Endothelial cell of umbilical vein (primary cell): Measurements from ENCODE around the gene RNU6-9. TPM values are rescaled to one million over a fixed set of nuclear protein-coding genes. Genes with fewer than 3 reads are reported as not detected.

Source experiments
- BruUV-seq: library from RNA; stranded (reverse); fragments of 400-500 nt; replicated peaks from 2 replicates; lab custom pipeline; 2021; lab: Mats Ljungman, UMichigan
- CTCF ChIA-PET: fragments of 300-600, 350-600 bp; sonication (Branson Sonifier 250); formaldehyde crosslinking; loops from one replicate; lab custom pipeline; 2021; ENCODE audit warnings: antibody characterized with exemption, inconsistent platforms; lab: Charles Lee
- POLR2A ChIA-PET: fragments of 300-600, 350-600 bp; sonication (Branson Sonifier 250); formaldehyde crosslinking; loops from one replicate; lab custom pipeline; 2021; ENCODE audit warnings: antibody characterized with exemption, inconsistent platforms; lab: Charles Lee
- DNase-seq: peaks from one replicate; pipeline ENCODE4 v3.0.0-alpha.2; 2011; ENCODE audit warnings: low read depth, low spot score
- FAIRE-seq: peaks from 2 replicates; lab custom pipeline; 2011; peaks lifted over from hg19 to GRCh38; lab: Jason Lieb, UNC
- H2AFZ ChIP-seq: 2 replicates; pipeline ENCODE4 v1.6.0; 2012; ENCODE audit warnings: low read depth, low read length, control low read depth, inconsistent platforms
- H3K27ac ChIP-seq: 2 replicates; pipeline ENCODE4 v1.5.1; 2011; ENCODE audit warnings: low read depth, mild to moderate bottlenecking, control low read depth, low read length, moderate library complexity; ENCODE audit not compliant: insufficient read depth
- H3K27me3 ChIP-seq, 2 experiments: 2 replicates each; pipeline versions ENCODE4 v1.6.0 to v1.6.1; 2011; ENCODE audit warnings: low read length in 2 of 2, mixed read lengths in 1 of 2; ENCODE audit not compliant: control insufficient read depth in 2 of 2, insufficient read depth in 2 of 2
- H3K36me3 ChIP-seq, 2 experiments: 2 replicates in 1 of 2; 3 replicates in 1 of 2; pipeline ENCODE4 v1.5.1; 2011; ENCODE audit warnings: low read length in 2 of 2, mild to moderate bottlenecking in 1 of 2, moderate library complexity in 1 of 2; ENCODE audit not compliant: control insufficient read depth in 2 of 2, insufficient read depth in 2 of 2; ENCODE audit errors: extremely low read depth in 1 of 2
- H3K4me1 ChIP-seq: 3 replicates; pipeline ENCODE4 v1.5.1; 2011; ENCODE audit warnings: mild to moderate bottlenecking, low read length; ENCODE audit not compliant: control insufficient read depth, insufficient read depth; ENCODE audit errors: extremely low read depth
- H3K4me2 ChIP-seq: 2 replicates; pipeline ENCODE4 v1.6.1; 2011; ENCODE audit warnings: low read length, control low read depth, mixed read lengths; ENCODE audit not compliant: insufficient read depth
- H3K4me3 ChIP-seq, 3 experiments: fragments of 200-600 bp in 1 of 3; sonication (generic), shearing (Covaris generic) in 1 of 3; replicated peaks in 1 of 3; 2 replicates each; pipeline ENCODE4 v1.5.1; 2011 to 2016; ENCODE audit warnings: control low read depth in 3 of 3, low read length in 3 of 3, mild to moderate bottlenecking in 2 of 3, inconsistent platforms in 1 of 3, low read depth in 1 of 3, moderate library complexity in 1 of 3; ENCODE audit not compliant: insufficient read depth in 1 of 3
- H3K79me2 ChIP-seq: 2 replicates; pipeline ENCODE4 v1.6.0; 2012; ENCODE audit warnings: low read length, inconsistent platforms; ENCODE audit not compliant: control insufficient read depth, insufficient read depth
- H3K9ac ChIP-seq: replicated peaks from 2 replicates; pipeline ENCODE3; 2011; ENCODE audit warnings: low read length, control low read depth; ENCODE audit not compliant: insufficient read depth; ENCODE audit errors: extremely low read depth
- H3K9me1 ChIP-seq: replicated peaks from 3 replicates; pipeline ENCODE4 v1.6.0; 2011; ENCODE audit warnings: mild to moderate bottlenecking, low read length; ENCODE audit not compliant: control insufficient read depth, insufficient read depth; ENCODE audit errors: extremely low read depth
- H3K9me3 ChIP-seq: replicated peaks from 2 replicates; pipeline ENCODE4 v1.5.1; 2012; ENCODE audit warnings: low read length, inconsistent platforms; ENCODE audit not compliant: control insufficient read depth, insufficient read depth
- H4K20me1 ChIP-seq: replicated peaks from 2 replicates; pipeline ENCODE3; 2011; ENCODE audit warnings: mild to moderate bottlenecking, low read length; ENCODE audit not compliant: control insufficient read depth, insufficient read depth; ENCODE audit errors: extremely low read depth
- CTCF ChIP-seq, 2 donors: IDR thresholded peaks; 1 replicate in 1 of 2; 2 replicates in 1 of 2; pipeline ENCODE4 v1.5.1; 2011; ENCODE audit warnings: low read length in 2 of 2, mild to moderate bottlenecking in 2 of 2, moderate library complexity in 2 of 2, control low read depth in 1 of 2, inconsistent platforms in 1 of 2, low read depth in 1 of 2; ENCODE audit not compliant: insufficient read depth in 1 of 2; ENCODE audit errors: extremely low read depth in 1 of 2
- EZH2 ChIP-seq: IDR thresholded peaks from 2 replicates; pipeline ENCODE4 v1.6.1; 2012; ENCODE audit warnings: borderline replicate concordance, low read depth, mild to moderate bottlenecking, moderate library complexity, low read length, inconsistent platforms; ENCODE audit not compliant: severe bottlenecking
- FOS ChIP-seq: IDR thresholded peaks from 2 replicates; pipeline ENCODE4 v1.6.1; 2011; ENCODE audit warnings: mild to moderate bottlenecking, low read length, moderate library complexity, borderline replicate concordance; ENCODE audit not compliant: insufficient read depth
- GATA2 ChIP-seq: IDR thresholded peaks from 2 replicates; pipeline ENCODE4 v1.7.0; 2011; ENCODE audit warnings: low read depth, mild to moderate bottlenecking, moderate library complexity, mixed read lengths, low read length; ENCODE audit not compliant: insufficient read length, insufficient read depth
- JUN ChIP-seq: IDR thresholded peaks from 2 replicates; pipeline ENCODE4 v1.6.1; 2011; ENCODE audit warnings: borderline replicate concordance, low read depth; ENCODE audit not compliant: insufficient read length, insufficient read depth
- MYC ChIP-seq: IDR thresholded peaks from one replicate; pipeline ENCODE4 v1.6.1; 2011; ENCODE audit warnings: mild to moderate bottlenecking, low read depth, low read length
- POLR2AphosphoS5 ChIP-seq: IDR thresholded peaks from 2 replicates; pipeline ENCODE4 v1.6.1; 2012; ENCODE audit warnings: low read depth, mild to moderate bottlenecking, control low read depth, low read length, moderate library complexity; ENCODE audit not compliant: insufficient read depth
- dilution Hi-C: fragments of 300-500 bp; cut with MboI; formaldehyde crosslinking; loops from one replicate; pipeline ENCODE4 v1.15.0; 2019; ENCODE audit warnings: low sequenced_read_pairs; ENCODE audit not compliant: extremely low pct_ligation_motif_present
- intact Hi-C: fragments of 100-400 bp; cut with micrococcal nuclease; formaldehyde crosslinking; loops from one replicate; pipeline ENCODE4 v1.10.0; 2022
- polyA plus RNA-seq, 4 experiments: library from polyadenylated mRNA; depleted of rRNA in 3 of 4; stranded (reverse) in 3 of 4; unstranded in 1 of 4; fragments of >200 nt; gene quantifications; 2 replicates each; pipeline versions ENCODE4 v1.2.1 to v1.2.3, GENCODE V29; 2011 to 2012; ENCODE audit warnings: missing spikeins in 1 of 4
- total RNA-seq: library from RNA; stranded (reverse); gene quantifications from 2 replicates; pipeline ENCODE4 v1.2.3, GENCODE V29; 2021
- TF ChIP-seq, protein P1 (sequence below): IDR thresholded peaks from 2 replicates; pipeline ENCODE4 v1.6.1; 2011; ENCODE audit not compliant: insufficient read depth, insufficient read length

The RNU6-9 gene
- total and polyA plus RNA-seq, 2 donors (not counting 3 experiments of a cell fraction or from before 2014, with no cell fraction given) = not detected

DNA sequence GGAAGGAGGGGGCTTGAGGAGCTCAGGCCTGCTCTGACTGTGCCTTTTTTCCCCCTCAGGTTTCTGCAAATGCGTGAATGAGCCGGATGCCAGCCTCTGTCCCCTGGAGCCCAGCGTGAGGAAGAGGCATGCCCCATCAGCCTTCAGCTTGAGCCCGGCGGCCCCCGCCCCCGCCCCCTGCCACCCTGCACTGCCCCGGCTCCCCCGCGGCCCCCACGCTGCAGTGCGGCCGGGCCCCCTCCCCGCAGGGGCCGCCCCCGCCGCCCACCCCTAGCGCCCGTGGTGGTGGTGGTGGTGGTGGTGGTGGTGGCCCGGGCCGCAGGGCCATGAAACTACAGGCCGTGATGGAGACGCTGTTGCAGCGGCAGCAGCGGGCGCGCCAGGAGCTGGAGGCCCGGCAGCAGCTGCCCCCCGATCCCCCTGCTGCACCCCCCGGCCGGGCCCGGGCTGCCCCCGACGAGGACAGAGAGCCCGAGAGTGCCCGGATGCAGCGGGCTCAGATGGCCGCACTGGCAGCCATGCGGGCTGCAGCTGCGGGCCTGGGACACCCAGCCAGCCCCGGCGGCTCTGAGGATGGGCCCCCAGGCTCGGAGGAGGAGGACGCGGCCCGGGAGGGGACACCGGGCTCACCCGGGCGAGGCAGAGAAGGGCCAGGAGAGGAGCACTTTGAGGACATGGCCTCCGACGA, 36.1 kb downstream of the RNU6-9 start:
- dilution Hi-C loops (no loop called here), intact Hi-C loops (no loop called here)
- Histone ChIP-seq H3K79me2 (no peaks in the 10 kb centered on the region), H3K9me3 (no peaks in the 10 kb centered on the region), H2AFZ (no peak overlapping the region), H3K27ac (no peak overlapping the region), H3K4me3 (no peak overlapping the region), H3K36me3 (no peaks in the 10 kb centered on the region), H3K4me1 (peaks cover 12% of the 10 kb centered on the region), H4K20me1 (no peaks in the 10 kb centered on the region), H3K27me3 (no peaks in the 10 kb centered on the region), H3K9me1 (no peaks in the 10 kb centered on the region), H3K9ac (no peak overlapping the region), H3K4me2 (no peak overlapping the region)
- BruUV-seq = no TSS peak
- CTCF ChIA-PET = interaction anchor here (1.5 kb wide), 1 partner anchor 55 kb away, joined by 3 read pairs; the partner anchor contains the start of gene WDR18
- FAIRE-seq = no peak
- TF ChIP-seq FOS (no peak), JUN (no peak), EZH2 (no peak), MYC (no peak), CTCF (IDR thresholded peaks at IDR 0.05; ENCODE audit: extremely low read depth in 1 of 2, insufficient read depth in 1 of 2, low read depth in 1 of 2, low read length in 2 of 2) (no peak), GATA2 (no peak), POLR2AphosphoS5 (no peak)
- TF ChIP-seq, protein P1, sequence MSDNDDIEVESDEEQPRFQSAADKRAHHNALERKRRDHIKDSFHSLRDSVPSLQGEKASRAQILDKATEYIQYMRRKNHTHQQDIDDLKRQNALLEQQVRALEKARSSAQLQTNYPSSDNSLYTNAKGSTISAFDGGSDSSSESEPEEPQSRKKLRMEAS = no peak
- POLR2A ChIA-PET = no interaction called here
- no peak for DNase-seq
